ENCODE results near the gene BANF2. TPM values are rescaled to one million over a fixed set of nuclear protein-coding genes. Genes with fewer than 3 reads are reported as not detected.
"Not testable (repeated sequence)": the region's sequence is repeated elsewhere in the genome, so short reads cannot be mapped to it uniquely, and the experiment has no call there.

BANF2 gene
- total RNA-seq, 1 experiment from 2014 or later, result not detected

- H3K4me3 Mint-ChIP-seq, result no peak overlapping the region
- no peak overlapping the region for H3K27ac Mint-ChIP-seq
Observed at GRCh38 chr20:17658648-17658993, 41.1 kb upstream of the BANF2 start.

GRCh38 chr20:17659344-17659743, 40.4 kb upstream of the BANF2 start:
- H3K9ac ChIP-seq (ENCODE audit: extremely low read depth, insufficient read length, low read length); H4K91ac ChIP-seq (ENCODE audit: insufficient read length, low read depth, low read length); H3K4me1 ChIP-seq (ENCODE audit: insufficient read depth, low read length); H3K4me2 ChIP-seq (ENCODE audit: insufficient read depth, insufficient read length, low read length); H4K8ac ChIP-seq (replicated peaks; ENCODE audit: insufficient read length, low read depth, low read length); H3K23me2 ChIP-seq (ENCODE audit: insufficient read length, low read depth, low read length, poor library complexity, severe bottlenecking); H2BK15ac ChIP-seq (ENCODE audit: low read depth, low read length); H3K27ac Mint-ChIP-seq; H3T11ph ChIP-seq (ENCODE audit: low read length); H2BK20ac ChIP-seq (ENCODE audit: low read depth, low read length, poor library complexity, severe bottlenecking); H3K27me3 ChIP-seq (ENCODE audit: insufficient read depth, low read length); H2AK5ac ChIP-seq (ENCODE audit: insufficient read length, low read length); H3K4ac ChIP-seq (ENCODE audit: low read depth, low read length); H4K5ac ChIP-seq (ENCODE audit: insufficient read length, low read depth, low read length); H3K27ac ChIP-seq (ENCODE audit: insufficient read length, low read depth, low read length); H3K14ac ChIP-seq (ENCODE audit: insufficient read depth, low read length); H3K79me1 ChIP-seq (ENCODE audit: insufficient read depth, low read depth, low read length, poor library complexity, severe bottlenecking); DNase-seq; H3K27me3 Mint-ChIP-seq (ENCODE audit: low read depth); H2BK120ac ChIP-seq (ENCODE audit: low read depth, low read length, poor library complexity, severe bottlenecking); H3K56ac ChIP-seq (ENCODE audit: insufficient read length, low read depth, low read length); H2AFZ ChIP-seq (ENCODE audit: low read length); H3K23ac ChIP-seq (ENCODE audit: insufficient read length, low read depth, low read length); H4K20me1 ChIP-seq (ENCODE audit: control insufficient read depth, insufficient read depth, insufficient read length); H2BK12ac ChIP-seq (ENCODE audit: insufficient read length, low read depth, low read length); H2BK5ac ChIP-seq (ENCODE audit: insufficient read length, low read length); H3K4me3 Mint-ChIP-seq; H3K18ac ChIP-seq (ENCODE audit: insufficient read length, low read depth, low read length); H3K9me3 ChIP-seq (ENCODE audit: control insufficient read depth, low read depth, low read length): not testable (repeated sequence)
- H3K4me1 Mint-ChIP-seq, result peaks cover 46 to 55% of the 10 kb centered on the region in 2 experiments
- WGBS (ENCODE audit: extremely low coverage, insufficient read length, low lambda C conversion rate), result no CpG with 5 or more reads among the region's 7 CpGs
- H3K79me2 ChIP-seq (ENCODE audit: insufficient read depth, low read length), result peaks cover 27% of the 10 kb centered on the region; the same call in 1 of the 2 replicates
- peaks cover 41 to 52% (median 44%) of the 10 kb centered on the region in 3 experiments for H3K36me3 Mint-ChIP-seq (ENCODE audit: insufficient read depth in 1 of 3, low read depth in 3 of 3)
- H3K9me3 Mint-ChIP-seq, result peaks cover 11 to 22% of the 10 kb centered on the region in 2 experiments

More at GRCh38 chr20:17658648-17658993, 41.1 kb upstream of the BANF2 start:
- no peak overlapping the region for H2BK20ac ChIP-seq (ENCODE audit: low read depth, low read length, poor library complexity, severe bottlenecking)
- H3K79me1 ChIP-seq (ENCODE audit: insufficient read depth, low read depth, low read length, poor library complexity, severe bottlenecking), result peaks cover 4% of the 10 kb centered on the region
- H3T11ph ChIP-seq (ENCODE audit: low read length), result no peak overlapping the region
- no peak overlapping the region for H4K8ac ChIP-seq (replicated peaks; ENCODE audit: insufficient read length, low read depth, low read length)
- Mint-ChIP-seq H3K27me3 (ENCODE audit: low read depth) (no peaks in the 10 kb centered on the region; the same call in 1 of the 2 replicates), H3K9me3 (peaks cover 11 to 22% of the 10 kb centered on the region in 2 experiments), H3K36me3 (ENCODE audit: insufficient read depth in 1 of 3, low read depth in 3 of 3) (peaks cover 45 to 56% (median 48%) of the 10 kb centered on the region in 3 experiments), H3K4me1 (peaks cover 40 to 52% of the 10 kb centered on the region in 2 experiments)
- H3K14ac ChIP-seq (ENCODE audit: insufficient read depth, low read length), result no peak overlapping the region
- no peak for TF ChIP-seq CTCF (conservative IDR thresholded peaks at IDR 0.05)
- H2BK120ac ChIP-seq (ENCODE audit: low read depth, low read length, poor library complexity, severe bottlenecking), result no peak overlapping the region
- no peak overlapping the region for H2BK5ac ChIP-seq (ENCODE audit: insufficient read length, low read length)
- no peak overlapping the region for H3K4ac ChIP-seq (ENCODE audit: low read depth, low read length)
- H3K56ac ChIP-seq (ENCODE audit: insufficient read length, low read depth, low read length), result no peak overlapping the region
- no peak overlapping the region for H3K4me2 ChIP-seq (ENCODE audit: insufficient read depth, insufficient read length, low read length)
- no peaks in the 10 kb centered on the region for H3K27me3 ChIP-seq (ENCODE audit: insufficient read depth, low read length)
- DNase-seq, result no peak
- H2BK15ac ChIP-seq (ENCODE audit: low read depth, low read length), result no peak overlapping the region
- WGBS (ENCODE audit: extremely low coverage, insufficient read length, low lambda C conversion rate), result no CpG with 5 or more reads among the region's 2 CpGs
- peaks cover 2% of the 10 kb centered on the region; the same call in 1 of the 2 replicates for H3K4me1 ChIP-seq (ENCODE audit: insufficient read depth, low read length)
- H3K23me2 ChIP-seq (ENCODE audit: insufficient read length, low read depth, low read length, poor library complexity, severe bottlenecking), result no peaks in the 10 kb centered on the region
- H3K27ac ChIP-seq (ENCODE audit: insufficient read length, low read depth, low read length), result no peak overlapping the region
- H4K20me1 ChIP-seq (ENCODE audit: control insufficient read depth, insufficient read depth, insufficient read length), result no peaks in the 10 kb centered on the region
- H3K23ac ChIP-seq (ENCODE audit: insufficient read length, low read depth, low read length), result no peak overlapping the region
- H4K5ac ChIP-seq (ENCODE audit: insufficient read length, low read depth, low read length), result no peak overlapping the region
- no peak overlapping the region for H2AK5ac ChIP-seq (ENCODE audit: insufficient read length, low read length)
- H3K79me2 ChIP-seq (ENCODE audit: insufficient read depth, low read length), result peaks cover 27% of the 10 kb centered on the region; the same call in 1 of the 2 replicates
- no peak overlapping the region for H3K9ac ChIP-seq (ENCODE audit: extremely low read depth, insufficient read length, low read length)
- H4K91ac ChIP-seq (ENCODE audit: insufficient read length, low read depth, low read length), result no peak overlapping the region
- no peaks in the 10 kb centered on the region for H3K9me3 ChIP-seq (ENCODE audit: control insufficient read depth, low read depth, low read length)
- no peak overlapping the region for H2AFZ ChIP-seq (ENCODE audit: low read length)
- H2BK12ac ChIP-seq (ENCODE audit: insufficient read length, low read depth, low read length), result no peak overlapping the region
- no peak overlapping the region for H3K18ac ChIP-seq (ENCODE audit: insufficient read length, low read depth, low read length)
